Colon (tissue), 2 donors: ENCODE data around the gene TMOD1.

Experiments
- FAIRE-seq: peaks from 2 replicates; lab custom pipeline; 2012; peaks lifted over from hg19 to GRCh38; lab: Jason Lieb, UNC
- donor health status: control.
- donor health status: control.

The TMOD1 gene

GRCh38 chr9:97518166-97518908 is 16.9 kb downstream of the TMOD1 start:
- FAIRE-seq = no peak

- no peak for FAIRE-seq
Measured at GRCh38 chr9:97518909-97519307, 17.4 kb downstream of the TMOD1 start.

- FAIRE-seq = no peak
Measured at GRCh38 chr9:97519441-97519970, 18.0 kb downstream of the TMOD1 start.

GRCh38 chr9:97521576-97522333 is 20.3 kb downstream of the TMOD1 start:
- FAIRE-seq = no peak

- FAIRE-seq = no peak
Measured at GRCh38 chr9:97524424-97524823, 23.0 kb downstream of the TMOD1 start.

GRCh38 chr9:97525451-97525850 is 24.0 kb downstream of the TMOD1 start:
- no peak for FAIRE-seq

GRCh38 chr9:97526895-97527575 is 25.6 kb downstream of the TMOD1 start:
- no peak for FAIRE-seq

GRCh38 chr9:97527626-97528528 is 26.4 kb downstream of the TMOD1 start:
- FAIRE-seq = no peak

GRCh38 chr9:97528529-97529230 is 27.2 kb downstream of the TMOD1 start:
- no peak for FAIRE-seq

GRCh38 chr9:97529363-97530076 is 28.1 kb downstream of the TMOD1 start:
- no peak for FAIRE-seq

GRCh38 chr9:97531888-97532376 is 30.5 kb downstream of the TMOD1 start:
- no peak for FAIRE-seq

GRCh38 chr9:97534185-97534584 is 32.7 kb downstream of the TMOD1 start:
- no peak for FAIRE-seq

- FAIRE-seq = no peak
Measured at GRCh38 chr9:97534961-97535594, 33.6 kb downstream of the TMOD1 start.

- FAIRE-seq = no peak
Measured at GRCh38 chr9:97535771-97536170, 34.3 kb downstream of the TMOD1 start.

GRCh38 chr9:97536480-97536879 is 35.0 kb downstream of the TMOD1 start:
- FAIRE-seq = no peak

GRCh38 chr9:97543561-97543960 is 42.1 kb downstream of the TMOD1 start:
- FAIRE-seq = no peak

GRCh38 chr9:97545486-97545885 is 44.0 kb downstream of the TMOD1 start:
- no peak for FAIRE-seq

- no peak for FAIRE-seq
Measured at GRCh38 chr9:97547098-97547829, 45.8 kb downstream of the TMOD1 start.

- FAIRE-seq = no peak
Measured at GRCh38 chr9:97548379-97548778, 46.9 kb downstream of the TMOD1 start.
